WTC11 (cell line): ENCODE results near the gene TESK2. TPM values are rescaled to one million over a fixed set of nuclear protein-coding genes. Genes with fewer than 3 reads are reported as not detected.

Experiments used
- ATAC-seq: fragments of 200-7000 bp; cut with Tn5 transposase; 2 replicates; pipeline ENCODE4 v1.10.0; 2021; ENCODE audit warnings: mild to moderate bottlenecking, moderate library complexity
- CTCF ChIA-PET: fragments of 300-600 bp; sonication (Branson Sonifier 250); formaldehyde crosslinking; loops from one replicate; lab custom pipeline; 2021; ENCODE audit warnings: antibody characterized with exemption; lab: Charles Lee
- POLR2A ChIA-PET: fragments of 350-600 bp; sonication (Branson Sonifier 250); formaldehyde crosslinking; loops from one replicate; lab custom pipeline; 2021; ENCODE audit warnings: antibody characterized with exemption; lab: Charles Lee
- DNase-seq: peaks from one replicate; pipeline ENCODE4 v3.0.0; 2021; ENCODE audit warnings: low spot score
- H3K27ac Mint-ChIP-seq: 2 replicates; pipeline ENCODE4 v1.8.0; 2021; ENCODE audit warnings: mixed read lengths
- H3K27me3 Mint-ChIP-seq: 2 replicates; pipeline ENCODE4 v1.8.0; 2021; ENCODE audit warnings: low read depth, mild to moderate bottlenecking, moderate library complexity, mixed read lengths
- H3K36me3 Mint-ChIP-seq: 2 replicates; pipeline ENCODE4 v1.8.0; 2021; ENCODE audit warnings: mixed read lengths
- H3K4me1 Mint-ChIP-seq: 2 replicates; pipeline ENCODE4 v1.8.0; 2022; ENCODE audit warnings: mixed read lengths
- H3K4me3 Mint-ChIP-seq: 2 replicates; pipeline ENCODE4 v1.8.0; 2021; ENCODE audit warnings: mild to moderate bottlenecking, moderate library complexity, mixed read lengths
- H3K9me3 Mint-ChIP-seq: 2 replicates; pipeline ENCODE4 v1.8.0; 2021; ENCODE audit warnings: mixed read lengths
- AFF4 ChIP-seq: sonication (generic); formaldehyde crosslinking; IDR thresholded peaks from 2 replicates; pipeline ENCODE4 v1.8.1; 2023; ENCODE audit warnings: mild to moderate bottlenecking, missing genetic modification reagents, borderline replicate concordance
- ATF1 ChIP-seq: sonication (generic); formaldehyde crosslinking; IDR thresholded peaks from 2 replicates; pipeline ENCODE4 v1.8.1; 2023; ENCODE audit warnings: mild to moderate bottlenecking, moderate library complexity, missing genetic modification reagents
- CDX4 ChIP-seq: fragments of 250-450 bp; sonication (Bioruptor Pico); IDR thresholded peaks from 2 replicates; pipeline ENCODE4 v1.9.0; 2021; ENCODE audit warnings: moderate library complexity, mild to moderate bottlenecking, inconsistent platforms, borderline replicate concordance
- FOXP1 ChIP-seq: sonication (generic); formaldehyde crosslinking; IDR thresholded peaks from 2 replicates; pipeline ENCODE4 v1.8.0; 2022; ENCODE audit warnings: missing genetic modification reagents, mild to moderate bottlenecking, moderate library complexity, borderline replicate concordance
- IRF1 ChIP-seq: sonication (generic); formaldehyde crosslinking; IDR thresholded peaks from 2 replicates; pipeline ENCODE4 v1.8.0; 2023; ENCODE audit warnings: missing genetic modification reagents
- JUN ChIP-seq: sonication (generic); formaldehyde crosslinking; IDR thresholded peaks from 2 replicates; pipeline ENCODE4 v1.8.0; 2023; ENCODE audit warnings: mild to moderate bottlenecking, missing genetic modification reagents
- KAT7 ChIP-seq: sonication (generic); formaldehyde crosslinking; IDR thresholded peaks from 2 replicates; pipeline ENCODE4 v1.8.1; 2023; ENCODE audit warnings: missing genetic modification reagents, mild to moderate bottlenecking, borderline replicate concordance
- MLX ChIP-seq: sonication (generic); formaldehyde crosslinking; IDR thresholded peaks from 2 replicates; pipeline ENCODE4 v1.8.1; 2023; ENCODE audit warnings: mild to moderate bottlenecking, missing genetic modification reagents, moderate library complexity
- MYBL2 ChIP-seq: sonication (generic); formaldehyde crosslinking; IDR thresholded peaks from 2 replicates; pipeline ENCODE4 v1.8.1; 2023; ENCODE audit warnings: mild to moderate bottlenecking, moderate library complexity, missing genetic modification reagents
- NFATC4 ChIP-seq: fragments of 250-450 bp; sonication (Bioruptor Pico); IDR thresholded peaks from 2 replicates; pipeline ENCODE4 v1.9.0; 2021; ENCODE audit warnings: mild to moderate bottlenecking
- NFYB ChIP-seq: sonication (generic); formaldehyde crosslinking; conservative IDR thresholded peaks from 2 replicates; pipeline ENCODE4 v1.8.0; 2022; ENCODE audit warnings: low read depth, missing genetic modification reagents
- RELA ChIP-seq: sonication (generic); formaldehyde crosslinking; IDR thresholded peaks from 2 replicates; pipeline ENCODE4 v1.8.1; 2022; ENCODE audit warnings: missing genetic modification reagents, mild to moderate bottlenecking, borderline replicate concordance
- SMAD4 ChIP-seq: sonication (generic); formaldehyde crosslinking; IDR thresholded peaks from 2 replicates; pipeline ENCODE4 v1.8.0; 2022; ENCODE audit warnings: mild to moderate bottlenecking, missing genetic modification reagents
- TEAD1 ChIP-seq: sonication (generic); formaldehyde crosslinking; IDR thresholded peaks from 2 replicates; pipeline ENCODE4 v1.8.0; 2022; ENCODE audit warnings: mild to moderate bottlenecking, missing genetic modification reagents
- TEAD4 ChIP-seq: sonication (generic); formaldehyde crosslinking; IDR thresholded peaks from 2 replicates; pipeline ENCODE4 v1.8.0; 2022; ENCODE audit warnings: mild to moderate bottlenecking, missing genetic modification reagents
- ZBTB21 ChIP-seq: sonication (generic); formaldehyde crosslinking; IDR thresholded peaks from 2 replicates; pipeline ENCODE4 v1.8.1; 2023; ENCODE audit warnings: mild to moderate bottlenecking, missing genetic modification reagents, borderline replicate concordance
- ZNF121 ChIP-seq: sonication (generic); formaldehyde crosslinking; IDR thresholded peaks from 2 replicates; pipeline ENCODE4 v1.8.0; 2023; ENCODE audit warnings: missing genetic modification reagents
- ZNF423 ChIP-seq: fragments of 250-450 bp; sonication (Bioruptor Pico); IDR thresholded peaks from 2 replicates; pipeline ENCODE4 v2.1.2; 2022; ENCODE audit warnings: mild to moderate bottlenecking, moderate library complexity
- ZNF532 ChIP-seq: fragments of 250-450 bp; sonication (Bioruptor Pico); IDR thresholded peaks from 2 replicates; pipeline ENCODE4 v1.9.0; 2021; ENCODE audit warnings: mild to moderate bottlenecking, borderline replicate concordance
- total RNA-seq: library from RNA; stranded (reverse); gene quantifications from 3 replicates; pipeline ENCODE4 v1.2.3, GENCODE V29; 2021

The TESK2 gene
- total RNA-seq, 1 experiment from 2014 or later = 13.3 TPM

- H3K4me1 Mint-ChIP-seq = peaks cover 37% of the 10 kb centered on the region
- peaks cover 3% of the 10 kb centered on the region for H3K9me3 Mint-ChIP-seq
- H3K4me3 Mint-ChIP-seq = peak overlapping the region; percentile 70
- POLR2A ChIA-PET = interaction anchor here (0.6 to 4.4 kb wide), 5 partner anchors 10 to 518 kb away, joined by 4 to 54 read pairs (median 11); partner anchors contain the start of genes MUTYH and TOE1
- TF ChIP-seq CDX4 (CRISPR knock-in tag) = no peak
- TF ChIP-seq JUN (CRISPR knock-in tag) = no peak
- TF ChIP-seq SMAD4 (CRISPR knock-in tag) = 0 out of 2 replicates have a peak, but pooled peaks have one; percentile 17
- TF ChIP-seq MYBL2 = no peak
- TF ChIP-seq FOXP1 = no peak
- no peak for TF ChIP-seq NFYB (CRISPR knock-in tag)
- TF ChIP-seq, all 79 proteins: peak for 1
- CTCF ChIA-PET = interaction anchor here (0.6 to 4.4 kb wide), 8 partner anchors 11 to 318 kb away, joined by 3 to 32 read pairs (median 4); partner anchors contain the start of genes HECTD3, MUTYH, TESK2 and TOE1
- peak overlapping the region; percentile 93 for H3K27ac Mint-ChIP-seq
- ATAC-seq = peak; percentile 11
- DNase-seq = no peak
- H3K36me3 Mint-ChIP-seq = peaks cover 34% of the 10 kb centered on the region
- H3K27me3 Mint-ChIP-seq = no peaks in the 10 kb centered on the region; the same call in 1 of the 2 replicates
These were observed 161.5 kb downstream of the TESK2 start for GRCh38 chr1:45329445-45329844.

- ATAC-seq (peak; percentile 7; the same call in 1 of the 2 replicates), DNase-seq (no peak)
- POLR2A ChIA-PET = interaction anchor here (0.6 to 4.4 kb wide), 5 partner anchors 11 to 517 kb away, joined by 3 to 54 read pairs (median 11); partner anchors contain the start of genes MUTYH, TOE1 and UROD
- H3K36me3 Mint-ChIP-seq = peaks cover 32% of the 10 kb centered on the region
- no peak for TF ChIP-seq AFF4 (CRISPR knock-in tag)
- TF ChIP-seq KAT7 (CRISPR knock-in tag) = no peak
- no peak for TF ChIP-seq ZNF121 (CRISPR knock-in tag)
- TF ChIP-seq ZBTB21 (CRISPR knock-in tag) = no peak
- no peaks in the 10 kb centered on the region; the same call in 1 of the 2 replicates for H3K27me3 Mint-ChIP-seq
- CTCF ChIA-PET = interaction anchor here (1.0 to 4.4 kb wide), 7 partner anchors 11 to 317 kb away, joined by 3 to 32 read pairs (median 6); partner anchors contain the start of genes HECTD3, MUTYH, TESK2 and TOE1
- peaks cover 37% of the 10 kb centered on the region for H3K4me1 Mint-ChIP-seq
- H3K27ac Mint-ChIP-seq = peak overlapping the region; percentile 93
- peaks cover 9% of the 10 kb centered on the region for H3K9me3 Mint-ChIP-seq
- peak overlapping the region; percentile 70 for H3K4me3 Mint-ChIP-seq
These were observed 162.3 kb downstream of the TESK2 start for GRCh38 chr1:45328680-45329079.

- DNase-seq (no peak), ATAC-seq (peak; percentile 4; the same call in 1 of the 2 replicates)
- Mint-ChIP-seq H3K4me3 (peak overlapping the region; percentile 70), H3K36me3 (peaks cover 26% of the 10 kb centered on the region), H3K27ac (peak overlapping the region; percentile 78), H3K9me3 (peaks cover 9% of the 10 kb centered on the region), H3K27me3 (no peaks in the 10 kb centered on the region; the same call in 1 of the 2 replicates), H3K4me1 (peaks cover 37% of the 10 kb centered on the region)
- POLR2A ChIA-PET = interaction anchor here (0.5 to 4.4 kb wide), 10 partner anchors 8 to 439 kb away, joined by 3 to 54 read pairs (median 4); partner anchors contain the start of genes MUTYH, TESK2, TOE1 and UROD
- CTCF ChIA-PET = interaction anchor here (1.5 to 4.4 kb wide), 5 partner anchors 12 to 316 kb away, joined by 6 to 32 read pairs (median 8); partner anchors contain the start of genes MUTYH, TOE1 and UROD
- TF ChIP-seq NFATC4 (CRISPR knock-in tag) = no peak
- no peak for TF ChIP-seq ZNF532 (CRISPR knock-in tag)
- no peak for TF ChIP-seq JUN (CRISPR knock-in tag)
- TF ChIP-seq RELA (CRISPR knock-in tag) = peak; percentile 54; the same call in 1 of the 2 replicates
- no peak for TF ChIP-seq MLX
- no peak for TF ChIP-seq TEAD4 (CRISPR knock-in tag)
- TF ChIP-seq ATF1 (CRISPR knock-in tag) = no peak
- peak; percentile 27; the same call in 1 of the 2 replicates for TF ChIP-seq TEAD1 (CRISPR knock-in tag)
- TF ChIP-seq ZNF423 (CRISPR knock-in tag) = peak; percentile 38; the same call in 1 of the 2 replicates
- 0 out of 2 replicates have a peak, but pooled peaks have one; percentile 26 for TF ChIP-seq IRF1
These were observed 163.1 kb downstream of the TESK2 start for GRCh38 chr1:45327644-45328515.
